Astrocyte (in vitro differentiated cells and primary cell): ENCODE results near the gene HOXC11. TPM values are rescaled to one million over a fixed set of nuclear protein-coding genes. Genes with fewer than 3 reads are reported as not detected.
A peak's percentile ranks its signal among the peaks of the same experiment; 100 is the strongest.

ENCODE experiments used
- DNase-seq: peaks from one replicate; pipeline ENCODE4 v3.0.0-alpha.2; 2010; ENCODE audit warnings: low read depth
- FAIRE-seq: peaks from 2 replicates; lab custom pipeline; 2011; peaks lifted over from hg19 to GRCh38; lab: Jason Lieb, UNC
- H2AFZ ChIP-seq: 2 replicates; pipeline ENCODE4 v1.6.0; 2012; ENCODE audit warnings: low read depth, low read length, inconsistent platforms
- H3K27ac ChIP-seq: 2 replicates; pipeline ENCODE4 v1.5.1; 2011; ENCODE audit warnings: low read depth, low read length, inconsistent platforms
- H3K27me3 ChIP-seq: 2 replicates; pipeline ENCODE4 v1.6.0; 2011; ENCODE audit warnings: low read length, inconsistent platforms; ENCODE audit not compliant: insufficient read depth
- H3K36me3 ChIP-seq: 2 replicates; pipeline ENCODE4 v1.5.1; 2011; ENCODE audit warnings: low read length, inconsistent platforms; ENCODE audit not compliant: insufficient read depth
- H3K4me1 ChIP-seq: 2 replicates; pipeline ENCODE4 v1.5.1; 2011; ENCODE audit warnings: low read length, inconsistent platforms; ENCODE audit not compliant: insufficient read depth
- H3K4me2 ChIP-seq: 2 replicates; pipeline ENCODE4 v1.6.0; 2012; ENCODE audit warnings: low read length, inconsistent platforms
- H3K4me3 ChIP-seq: 2 replicates; pipeline ENCODE4 v1.5.1; 2011; ENCODE audit warnings: low read depth, mild to moderate bottlenecking, low read length, inconsistent platforms; ENCODE audit not compliant: insufficient read depth
- H3K79me2 ChIP-seq: 2 replicates; pipeline ENCODE4 v1.6.0; 2012; ENCODE audit warnings: mild to moderate bottlenecking, low read length, inconsistent platforms; ENCODE audit not compliant: insufficient read depth
- H3K9ac ChIP-seq: 2 replicates; pipeline ENCODE4 v1.6.0; 2012; ENCODE audit warnings: mild to moderate bottlenecking, low read length, inconsistent platforms
- H3K9me3 ChIP-seq: 2 replicates; pipeline ENCODE4 v1.5.1; 2012; ENCODE audit warnings: low read depth, mild to moderate bottlenecking, low read length, inconsistent platforms; ENCODE audit not compliant: insufficient read depth
- H4K20me1 ChIP-seq: 2 replicates; pipeline ENCODE4 v1.6.0; 2012; ENCODE audit warnings: low read length, inconsistent platforms; ENCODE audit not compliant: insufficient read depth
- H3K27ac Mint-ChIP-seq: one replicate; pipeline ENCODE4 v1.8.0; 2021; ENCODE audit warnings: mild to moderate bottlenecking, mixed read lengths; ENCODE audit not compliant: unreplicated experiment
- H3K27me3 Mint-ChIP-seq: one replicate; pipeline ENCODE4 v1.8.0; 2021; ENCODE audit warnings: low read depth, mixed read lengths; ENCODE audit not compliant: unreplicated experiment
- H3K36me3 Mint-ChIP-seq: one replicate; pipeline ENCODE4 v1.8.0; 2021; ENCODE audit warnings: low read depth, mixed read lengths; ENCODE audit not compliant: unreplicated experiment
- H3K4me1 Mint-ChIP-seq: one replicate; pipeline ENCODE4 v1.8.0; 2021; ENCODE audit warnings: low read depth, mixed read lengths; ENCODE audit not compliant: unreplicated experiment
- H3K4me3 Mint-ChIP-seq: one replicate; pipeline ENCODE4 v1.8.0; 2021; ENCODE audit warnings: mild to moderate bottlenecking, moderate library complexity, mixed read lengths; ENCODE audit not compliant: unreplicated experiment
- H3K9me3 Mint-ChIP-seq: one replicate; pipeline ENCODE4 v1.8.0; 2021; ENCODE audit warnings: mild to moderate bottlenecking, mixed read lengths; ENCODE audit not compliant: unreplicated experiment
- CTCF ChIP-seq: IDR thresholded peaks from 2 replicates; pipeline ENCODE4 v1.5.1; 2011; ENCODE audit warnings: low read depth, mild to moderate bottlenecking, inconsistent platforms, low read length, moderate library complexity; ENCODE audit not compliant: insufficient read depth
- EZH2 ChIP-seq: IDR thresholded peaks from 2 replicates; pipeline ENCODE4 v1.6.1; 2012; ENCODE audit warnings: mild to moderate bottlenecking, low read length, inconsistent platforms; ENCODE audit not compliant: insufficient read depth
- total RNA-seq: library from RNA; stranded (reverse); gene quantifications from 2 replicates; pipeline ENCODE4 v1.2.1, GENCODE V29; 2021

Gene HOXC11
- total RNA-seq, 1 donor from 2014 or later: not detected

- Mint-ChIP-seq H3K4me1 (no peaks in the 10 kb centered on the region), H3K9me3 (peaks cover 31% of the 10 kb centered on the region), H3K4me3 (no peak overlapping the region), H3K27ac (no peak overlapping the region), H3K27me3 (peaks cover 87% of the 10 kb centered on the region), H3K36me3 (no peaks in the 10 kb centered on the region)
- no peaks in the 10 kb centered on the region for H3K4me1 ChIP-seq
- TF ChIP-seq EZH2 (no peak), CTCF (no peak)
- H3K9me3 ChIP-seq: peaks cover 3% of the 10 kb centered on the region
- H3K27me3 ChIP-seq: peaks cover 91% of the 10 kb centered on the region
- no peak overlapping the region for H3K4me3 ChIP-seq
- H3K79me2 ChIP-seq: no peaks in the 10 kb centered on the region
- no peak overlapping the region for H3K4me2 ChIP-seq
- H2AFZ ChIP-seq: no peak overlapping the region
- no peaks in the 10 kb centered on the region for H3K36me3 ChIP-seq
- no peak for FAIRE-seq
- no peaks in the 10 kb centered on the region for H4K20me1 ChIP-seq
- no peak for DNase-seq
- H3K9ac ChIP-seq: no peak overlapping the region
- no peak overlapping the region for H3K27ac ChIP-seq
These were observed 14.9 kb downstream of the HOXC11 start for GRCh38 chr12:53987787-53988230.

- Mint-ChIP-seq H3K4me3 (no peak overlapping the region), H3K4me1 (no peaks in the 10 kb centered on the region), H3K36me3 (no peaks in the 10 kb centered on the region), H3K27ac (no peak overlapping the region), H3K27me3 (peaks cover 87% of the 10 kb centered on the region), H3K9me3 (peaks cover 32% of the 10 kb centered on the region)
- H4K20me1 ChIP-seq: no peaks in the 10 kb centered on the region
- DNase-seq (no peak), FAIRE-seq (no peak)
- H3K27me3 ChIP-seq: peaks cover 91% of the 10 kb centered on the region
- H2AFZ ChIP-seq: no peak overlapping the region
- H3K36me3 ChIP-seq: no peaks in the 10 kb centered on the region
- no peak overlapping the region for H3K4me3 ChIP-seq
- H3K9ac ChIP-seq: no peak overlapping the region
- peaks cover 7% of the 10 kb centered on the region for H3K9me3 ChIP-seq
- no peaks in the 10 kb centered on the region for H3K4me1 ChIP-seq
- no peaks in the 10 kb centered on the region for H3K79me2 ChIP-seq
- H3K4me2 ChIP-seq: no peak overlapping the region
- TF ChIP-seq EZH2 (peak; percentile 15), CTCF (no peak)
- no peak overlapping the region for H3K27ac ChIP-seq
These were observed 15.8 kb downstream of the HOXC11 start for GRCh38 chr12:53988541-53989226.
